Measurements from ENCODE around the gene RBPMS2. TPM values are rescaled to one million over a fixed set of nuclear protein-coding genes. Genes with fewer than 3 reads are reported as not detected.
A peak's percentile ranks its signal among the peaks of the same experiment; 100 is the strongest.

Gene RBPMS2
- total RNA-seq, 1 experiment from 2014 or later, result not detected

GRCh38 chr15:64696481-64696880 lies 78.9 kb downstream of the RBPMS2 start:
- Histone ChIP-seq H3K27me3 (ENCODE audit: low read length) (no peaks in the 10 kb centered on the region), H3K4me2 (ENCODE audit: low read depth, low read length, poor library complexity, severe bottlenecking) (no peak overlapping the region), H3K4me3 (ENCODE audit: low read length) (no peak overlapping the region), H3K9ac (ENCODE audit: low read length) (no peak overlapping the region), H2AFZ (ENCODE audit: low read length) (no peak overlapping the region), H4K20me1 (ENCODE audit: insufficient read depth, low read depth, low read length) (peaks cover 4% of the 10 kb centered on the region), H3K27ac (ENCODE audit: low read length) (no peak overlapping the region), H3K9me2 (replicated peaks; ENCODE audit: insufficient read depth, low read length) (no peaks in the 10 kb centered on the region), H3K4me1 (ENCODE audit: low read length) (peaks cover 64% of the 10 kb centered on the region), H3K9me3 (ENCODE audit: low read length) (no peaks in the 10 kb centered on the region), H3K79me2 (ENCODE audit: low read length) (peaks cover 88% of the 10 kb centered on the region), H3K36me3 (ENCODE audit: insufficient read depth, low read length) (peaks cover 7% of the 10 kb centered on the region; the same call in 1 of the 2 replicates)
- no peak for DNase-seq

GRCh38 chr15:64695561-64695992 lies 79.8 kb downstream of the RBPMS2 start:
- Histone ChIP-seq H3K9me3 (ENCODE audit: low read length) (no peaks in the 10 kb centered on the region), H3K4me3 (ENCODE audit: low read length) (0 out of 2 replicates have a peak overlapping the region, but pooled peaks have one; percentile 3), H3K4me2 (ENCODE audit: low read depth, low read length, poor library complexity, severe bottlenecking) (peak overlapping the region; percentile 32), H3K4me1 (ENCODE audit: low read length) (peaks cover 55% of the 10 kb centered on the region), H3K9ac (ENCODE audit: low read length) (peak overlapping the region; percentile 7; the same call in 1 of the 2 replicates), H3K27ac (ENCODE audit: low read length) (peak overlapping the region; percentile 57), H3K79me2 (ENCODE audit: low read length) (peaks cover 79% of the 10 kb centered on the region), H3K36me3 (ENCODE audit: insufficient read depth, low read length) (peaks cover 7% of the 10 kb centered on the region; the same call in 1 of the 2 replicates), H3K9me2 (replicated peaks; ENCODE audit: insufficient read depth, low read length) (no peaks in the 10 kb centered on the region), H2AFZ (ENCODE audit: low read length) (no peak overlapping the region), H4K20me1 (ENCODE audit: insufficient read depth, low read depth, low read length) (peaks cover 4% of the 10 kb centered on the region), H3K27me3 (ENCODE audit: low read length) (no peaks in the 10 kb centered on the region)
- DNase-seq, result peak; percentile 68

- Histone ChIP-seq H3K4me1 (ENCODE audit: low read length) (peaks cover 48% of the 10 kb centered on the region), H3K4me3 (ENCODE audit: low read length) (0 out of 2 replicates have a peak overlapping the region, but pooled peaks have one; percentile 3), H3K9ac (ENCODE audit: low read length) (peak overlapping the region; percentile 7; the same call in 1 of the 2 replicates), H3K9me3 (ENCODE audit: low read length) (no peaks in the 10 kb centered on the region), H4K20me1 (ENCODE audit: insufficient read depth, low read depth, low read length) (peaks cover 4% of the 10 kb centered on the region; the same call in 1 of the 2 replicates), H3K4me2 (ENCODE audit: low read depth, low read length, poor library complexity, severe bottlenecking) (peak overlapping the region; percentile 32), H2AFZ (ENCODE audit: low read length) (no peak overlapping the region), H3K27me3 (ENCODE audit: low read length) (no peaks in the 10 kb centered on the region), H3K9me2 (replicated peaks; ENCODE audit: insufficient read depth, low read length) (no peaks in the 10 kb centered on the region), H3K27ac (ENCODE audit: low read length) (peak overlapping the region; percentile 57), H3K36me3 (ENCODE audit: insufficient read depth, low read length) (peaks cover 7% of the 10 kb centered on the region; the same call in 1 of the 2 replicates), H3K79me2 (ENCODE audit: low read length) (peaks cover 72% of the 10 kb centered on the region)
- DNase-seq, result no peak
These were observed 80.6 kb downstream of the RBPMS2 start for GRCh38 chr15:64694816-64695215.

- Histone ChIP-seq H3K79me2 (ENCODE audit: low read length) (peaks cover 55% of the 10 kb centered on the region), H3K9me3 (ENCODE audit: low read length) (no peaks in the 10 kb centered on the region), H3K9me2 (replicated peaks; ENCODE audit: insufficient read depth, low read length) (no peaks in the 10 kb centered on the region), H3K4me1 (ENCODE audit: low read length) (peaks cover 32% of the 10 kb centered on the region), H3K9ac (ENCODE audit: low read length) (no peak overlapping the region), H3K27me3 (ENCODE audit: low read length) (no peaks in the 10 kb centered on the region), H4K20me1 (ENCODE audit: insufficient read depth, low read depth, low read length) (peaks cover 4% of the 10 kb centered on the region; the same call in 1 of the 2 replicates), H3K4me2 (ENCODE audit: low read depth, low read length, poor library complexity, severe bottlenecking) (no peak overlapping the region), H3K4me3 (ENCODE audit: low read length) (no peak overlapping the region), H3K27ac (ENCODE audit: low read length) (no peak overlapping the region), H2AFZ (ENCODE audit: low read length) (no peak overlapping the region), H3K36me3 (ENCODE audit: insufficient read depth, low read length) (peaks cover 11% of the 10 kb centered on the region; the same call in 1 of the 2 replicates)
- no peak for DNase-seq
These were observed 82.3 kb downstream of the RBPMS2 start for GRCh38 chr15:64693134-64693533.

GRCh38 chr15:64691896-64692565 lies 83.4 kb downstream of the RBPMS2 start:
- Histone ChIP-seq H3K9me2 (replicated peaks; ENCODE audit: insufficient read depth, low read length) (no peaks in the 10 kb centered on the region), H3K27ac (ENCODE audit: low read length) (no peak overlapping the region), H2AFZ (ENCODE audit: low read length) (no peak overlapping the region), H3K4me2 (ENCODE audit: low read depth, low read length, poor library complexity, severe bottlenecking) (no peak overlapping the region), H3K9ac (ENCODE audit: low read length) (no peak overlapping the region), H3K79me2 (ENCODE audit: low read length) (peaks cover 44% of the 10 kb centered on the region), H3K4me3 (ENCODE audit: low read length) (no peak overlapping the region), H3K9me3 (ENCODE audit: low read length) (no peaks in the 10 kb centered on the region), H3K36me3 (ENCODE audit: insufficient read depth, low read length) (peaks cover 22% of the 10 kb centered on the region), H3K4me1 (ENCODE audit: low read length) (peaks cover 20% of the 10 kb centered on the region), H4K20me1 (ENCODE audit: insufficient read depth, low read depth, low read length) (peaks cover 6% of the 10 kb centered on the region), H3K27me3 (ENCODE audit: low read length) (no peaks in the 10 kb centered on the region)
- DNase-seq, result no peak

GRCh38 chr15:64690578-64691296 lies 84.7 kb downstream of the RBPMS2 start:
- Histone ChIP-seq H3K9me3 (ENCODE audit: low read length) (no peaks in the 10 kb centered on the region), H3K27me3 (ENCODE audit: low read length) (no peaks in the 10 kb centered on the region), H3K4me2 (ENCODE audit: low read depth, low read length, poor library complexity, severe bottlenecking) (no peak overlapping the region), H3K36me3 (ENCODE audit: insufficient read depth, low read length) (peaks cover 27% of the 10 kb centered on the region), H2AFZ (ENCODE audit: low read length) (no peak overlapping the region), H3K27ac (ENCODE audit: low read length) (no peak overlapping the region), H3K9me2 (replicated peaks; ENCODE audit: insufficient read depth, low read length) (no peaks in the 10 kb centered on the region), H3K9ac (ENCODE audit: low read length) (no peak overlapping the region), H3K79me2 (ENCODE audit: low read length) (peaks cover 32% of the 10 kb centered on the region), H4K20me1 (ENCODE audit: insufficient read depth, low read depth, low read length) (peaks cover 9% of the 10 kb centered on the region), H3K4me1 (ENCODE audit: low read length) (peaks cover 13% of the 10 kb centered on the region), H3K4me3 (ENCODE audit: low read length) (no peak overlapping the region)
- DNase-seq, result no peak

- peaks cover 31% of the 10 kb centered on the region for H3K36me3 ChIP-seq (ENCODE audit: insufficient read depth, low read length)
These were observed 85.4 kb downstream of the RBPMS2 start for GRCh38 chr15:64690008-64690407.

More at GRCh38 chr15:64690008-64690407, 85.4 kb downstream of the RBPMS2 start:
- Histone ChIP-seq H3K79me2 (ENCODE audit: low read length) (peaks cover 25% of the 10 kb centered on the region), H3K27ac (ENCODE audit: low read length) (no peak overlapping the region), H3K4me3 (ENCODE audit: low read length) (no peak overlapping the region), H3K9me2 (replicated peaks; ENCODE audit: insufficient read depth, low read length) (no peaks in the 10 kb centered on the region), H3K4me1 (ENCODE audit: low read length) (peaks cover 5% of the 10 kb centered on the region), H4K20me1 (ENCODE audit: insufficient read depth, low read depth, low read length) (peaks cover 12% of the 10 kb centered on the region), H3K27me3 (ENCODE audit: low read length) (no peaks in the 10 kb centered on the region), H3K4me2 (ENCODE audit: low read depth, low read length, poor library complexity, severe bottlenecking) (no peak overlapping the region), H3K9ac (ENCODE audit: low read length) (no peak overlapping the region), H2AFZ (ENCODE audit: low read length) (no peak overlapping the region), H3K9me3 (ENCODE audit: low read length) (no peaks in the 10 kb centered on the region)
- no peak for DNase-seq

Data from Karpas-422 (cell line).